Stimulated activated CD4-positive, alpha-beta T cell treated with anti-CD3 and anti-CD28 coated beads, Interleukin-15, amount 100 ng/mL, for 48 hours (primary cell): ENCODE results near the gene MICAL2.

Experiments
- DNase-seq, 2 donors: peaks; one replicate each; pipeline ENCODE4 v3.0.0-alpha.2; 2020; ENCODE audit warnings: low read depth in 2 of 2

Gene MICAL2

DNA sequence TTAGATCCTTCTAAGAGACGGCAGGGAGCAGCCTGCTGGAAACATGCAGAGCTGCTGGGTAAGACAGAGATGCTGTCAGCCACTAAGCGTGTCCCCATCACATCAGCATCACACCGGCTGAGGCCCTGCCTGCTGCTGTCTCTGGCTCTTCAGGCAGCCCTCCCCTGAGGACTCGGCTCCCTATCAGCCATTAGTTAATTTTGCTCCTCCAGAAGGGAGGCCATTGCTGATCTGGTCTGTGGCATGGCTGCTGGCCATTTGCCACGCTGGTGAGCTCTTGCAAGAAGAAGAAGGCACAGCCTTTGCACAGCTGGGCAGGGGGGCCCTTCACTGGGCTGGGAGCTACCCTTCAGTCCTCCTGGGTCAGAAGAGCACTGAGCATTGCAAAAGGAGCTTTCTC lies 135.8 kb downstream of the MICAL2 start:
- no peak for DNase-seq

DNA sequence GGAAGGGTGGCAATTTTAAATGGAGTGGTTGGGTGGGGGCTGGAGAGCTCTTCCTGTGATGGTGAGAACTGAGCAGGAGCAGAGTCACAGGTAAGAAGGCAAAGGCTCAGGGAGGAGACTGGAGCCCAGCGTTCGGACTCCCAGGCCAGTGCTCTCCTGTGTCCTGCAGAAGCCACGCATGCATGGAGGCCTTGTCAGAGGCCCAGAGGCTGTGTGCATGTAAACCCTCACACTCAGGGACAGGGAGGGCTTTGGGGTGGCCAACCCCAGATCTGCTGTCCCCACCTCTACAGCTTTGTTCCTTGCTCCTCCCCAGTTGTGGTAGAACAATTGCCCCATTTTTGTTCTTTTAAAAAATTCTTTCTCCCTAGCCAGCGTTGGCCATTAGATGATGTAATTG lies 136.6 kb downstream of the MICAL2 start:
- DNase-seq, result no peak

GRCh38 chr11:12247543-12248254 lies 137.3 kb downstream of the MICAL2 start:
- no peak for DNase-seq

- no peak for DNase-seq
Observed at GRCh38 chr11:12248330-12248729, 137.9 kb downstream of the MICAL2 start.

GRCh38 chr11:12249590-12250260 lies 139.3 kb downstream of the MICAL2 start:
- no peak for DNase-seq

- DNase-seq, result no peak
Observed at GRCh38 chr11:12251666-12252560, 141.5 kb downstream of the MICAL2 start.

DNA sequence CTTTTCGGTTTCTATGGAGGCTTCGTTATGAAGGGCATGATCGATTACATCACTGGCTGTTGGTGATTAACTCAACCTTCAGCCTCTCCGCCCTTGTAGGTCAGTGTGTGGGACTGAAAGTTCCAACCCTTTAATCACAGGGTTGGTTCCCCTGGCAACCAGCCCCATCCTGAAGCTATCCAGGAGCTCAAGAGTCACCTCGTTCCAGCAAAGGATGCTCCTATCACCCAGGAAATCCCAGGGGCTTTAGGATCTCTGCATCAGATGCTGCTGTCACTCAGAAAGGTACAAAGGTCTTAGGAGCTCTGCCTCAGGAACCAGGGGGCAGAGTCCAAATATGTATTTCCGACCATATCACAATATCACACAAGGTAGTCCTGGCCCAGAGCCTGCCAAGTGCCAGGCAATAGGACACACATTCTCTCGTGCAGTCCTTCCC lies 143.5 kb downstream of the MICAL2 start:
- no peak for DNase-seq

- no peak for DNase-seq
Observed at GRCh38 chr11:12258451-12258850, 148.1 kb downstream of the MICAL2 start.

- DNase-seq, result no peak
Observed at GRCh38 chr11:12259956-12260355, 149.6 kb downstream of the MICAL2 start.

- DNase-seq, result no peak
Observed at GRCh38 chr11:12260731-12261521, 150.5 kb downstream of the MICAL2 start.

DNA sequence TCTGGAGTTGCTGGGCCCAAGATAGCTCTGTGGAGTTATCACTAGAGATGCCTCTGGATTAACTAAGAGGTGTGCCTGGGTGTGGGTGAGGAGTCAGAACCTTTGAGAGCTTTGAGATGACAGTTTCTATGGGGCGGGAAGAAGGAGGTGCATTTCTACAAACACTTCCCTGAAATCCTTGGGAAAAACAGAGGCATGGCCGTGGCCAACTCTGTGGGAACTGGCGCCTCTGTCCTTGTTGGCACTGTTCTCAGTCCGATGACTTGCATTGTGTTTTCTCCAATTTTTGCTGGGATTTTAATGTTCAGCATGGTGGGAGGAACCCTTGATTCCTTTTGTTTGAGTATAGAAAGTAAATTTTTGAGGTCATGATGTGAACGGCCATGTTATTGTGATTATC lies 151.2 kb downstream of the MICAL2 start:
- DNase-seq, result no peak

GRCh38 chr11:12263141-12263693 lies 152.8 kb downstream of the MICAL2 start:
- DNase-seq, result no peak

GRCh38 chr11:12264361-12264760 lies 154.0 kb downstream of the MICAL2 start:
- DNase-seq, result no peak

DNA sequence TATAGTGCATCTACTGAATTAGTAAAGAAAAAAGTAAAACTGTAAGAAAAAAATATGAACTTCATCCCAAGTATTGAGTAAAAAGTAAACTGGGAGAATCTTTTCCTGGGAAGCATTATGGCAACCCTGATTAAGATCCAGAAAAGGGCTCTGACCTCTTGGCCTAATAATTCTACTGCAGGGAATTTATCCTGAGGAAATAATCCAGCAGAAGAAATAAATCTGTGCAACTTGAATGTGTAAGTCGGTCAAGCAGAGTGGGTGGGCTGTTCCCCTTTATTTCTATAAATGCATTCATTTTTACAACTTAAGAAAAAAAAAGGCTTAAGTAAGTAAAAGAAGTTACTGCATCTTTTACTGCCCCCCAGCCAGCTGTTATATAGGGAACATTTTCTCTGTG lies 155.7 kb downstream of the MICAL2 start:
- DNase-seq, result no peak

GRCh38 chr11:12266943-12267342 lies 156.6 kb downstream of the MICAL2 start:
- no peak for DNase-seq

- no peak for DNase-seq
Observed at GRCh38 chr11:12267921-12268320, 157.5 kb downstream of the MICAL2 start.

GRCh38 chr11:12269104-12269441 lies 158.7 kb downstream of the MICAL2 start:
- no peak for DNase-seq

DNA sequence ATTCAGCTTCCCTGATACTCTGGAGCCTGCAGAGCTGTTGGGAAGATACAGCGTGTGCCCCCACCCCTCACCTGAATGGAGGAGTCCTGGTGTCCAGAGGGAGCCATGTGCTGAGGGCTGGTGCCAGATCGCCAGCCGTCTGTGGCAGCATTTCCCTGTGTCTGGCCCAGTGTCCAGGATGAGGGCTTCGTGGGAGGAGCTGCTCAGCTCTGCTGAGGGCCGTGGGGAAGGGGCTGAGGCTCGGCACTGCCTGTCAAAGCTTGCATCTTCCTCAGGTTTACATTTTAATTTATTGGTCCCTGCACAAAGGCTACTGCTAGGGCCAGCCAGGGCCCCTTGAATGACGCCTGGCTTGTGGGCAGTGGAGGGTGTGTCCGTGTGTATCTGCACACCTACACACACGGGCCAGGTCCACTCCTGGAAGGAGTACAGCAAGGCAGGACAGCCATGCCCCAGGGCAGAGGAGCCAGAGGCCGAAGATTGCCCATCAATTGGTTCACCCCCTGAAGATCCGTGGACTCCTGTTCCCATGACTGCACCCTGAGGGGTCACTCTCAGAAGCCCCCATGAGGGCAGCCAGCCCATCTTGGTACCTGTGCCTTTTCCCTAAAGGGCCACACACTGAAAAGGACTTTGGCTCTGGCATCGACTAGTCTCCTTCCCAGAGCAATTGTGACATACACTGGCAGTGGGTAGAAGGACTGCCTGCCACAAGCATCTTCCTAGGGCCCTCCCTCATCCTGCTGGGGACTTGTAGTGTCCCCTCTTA lies 159.2 kb downstream of the MICAL2 start:
- DNase-seq, result no peak

DNA sequence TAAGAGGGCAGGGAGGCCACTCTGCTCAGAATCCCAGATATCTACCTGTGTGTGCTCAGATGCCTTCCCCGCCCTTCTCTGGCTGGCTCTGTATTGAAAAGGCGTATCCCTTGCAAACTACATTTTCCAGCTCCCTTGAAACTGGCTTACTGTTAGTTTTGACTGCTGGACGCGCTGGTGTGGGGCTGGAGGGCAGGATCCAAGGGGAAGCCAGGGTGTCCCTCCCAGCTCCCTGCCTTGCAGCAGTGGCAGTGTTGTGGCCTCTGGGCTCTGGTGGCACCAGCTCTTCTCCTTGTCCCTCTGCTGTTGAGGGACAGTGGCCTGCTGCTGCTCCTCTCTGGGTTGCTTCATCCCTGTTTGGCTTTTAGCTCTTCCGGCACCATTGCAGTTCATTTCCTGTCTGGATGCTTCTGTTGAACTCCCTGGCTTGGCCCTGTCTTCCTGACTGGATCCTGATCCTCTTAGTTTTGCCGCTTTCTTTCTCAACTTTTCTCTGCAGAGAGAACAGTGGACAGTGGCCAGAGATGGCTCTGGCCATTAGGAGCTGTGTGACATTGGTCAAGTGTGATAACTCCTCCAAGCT lies 159.9 kb downstream of the MICAL2 start:
- no peak for DNase-seq

- no peak for DNase-seq
Observed at GRCh38 chr11:12270817-12271216, 160.4 kb downstream of the MICAL2 start.
